ENCODE results near the gene SEMA3A. TPM values are rescaled to one million over a fixed set of nuclear protein-coding genes. Genes with fewer than 3 reads are reported as not detected.
A peak's percentile ranks its signal among the peaks of the same experiment; 100 is the strongest.
"Not testable (repeated sequence)": the region's sequence is repeated elsewhere in the genome, so short reads cannot be mapped to it uniquely, and the experiment has no call there.

Gene SEMA3A
- total RNA-seq, 2 donors from 2014 or later: 6.8 to 8.8 TPM

DNA sequence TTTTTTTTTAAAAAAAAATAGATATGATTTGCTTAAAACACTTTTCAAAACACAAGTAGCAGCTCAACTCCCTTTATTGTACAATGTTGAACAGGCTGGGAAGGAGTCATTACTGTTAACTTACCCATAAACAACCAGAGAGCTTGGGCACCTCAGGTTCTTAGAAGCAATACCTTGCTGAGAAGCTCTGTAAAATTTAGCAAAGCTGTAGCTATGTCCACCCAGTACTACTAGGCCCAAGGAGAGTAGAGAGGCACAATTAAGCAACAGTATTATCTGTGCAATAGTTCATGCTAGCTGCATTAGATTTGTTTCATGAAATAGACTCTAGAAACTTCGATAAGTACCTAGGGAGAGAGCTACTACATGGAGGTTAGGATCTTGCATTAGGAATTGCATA is 32.0 kb downstream of the SEMA3A start:
- no peak for DNase-seq
- intact Hi-C loops (cut with DNase I): no loop called here
- ATAC-seq: peak in 1 of 2 donors; percentile 34

DNA sequence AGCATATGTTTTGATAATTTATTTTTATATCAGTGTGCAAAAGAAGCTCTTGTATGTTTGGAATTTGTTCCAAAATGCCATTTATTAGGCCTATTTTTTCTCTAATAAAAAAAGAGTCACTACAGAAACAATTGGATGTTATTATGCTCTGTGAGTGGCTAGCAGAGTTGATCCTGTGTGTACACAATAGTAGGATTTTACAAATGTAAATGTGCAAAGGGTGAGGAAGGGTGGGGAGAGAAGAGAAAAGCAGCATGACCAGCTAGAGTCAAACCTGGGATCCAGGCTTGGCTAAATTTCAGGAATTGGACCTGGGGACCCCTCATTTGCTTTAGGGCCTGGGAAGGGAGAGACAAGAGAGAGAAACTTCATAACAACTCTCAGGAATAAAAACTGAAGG is 32.5 kb downstream of the SEMA3A start:
- no peak for DNase-seq
- ATAC-seq: no peak
- intact Hi-C loops (cut with DNase I): no loop called here

DNA sequence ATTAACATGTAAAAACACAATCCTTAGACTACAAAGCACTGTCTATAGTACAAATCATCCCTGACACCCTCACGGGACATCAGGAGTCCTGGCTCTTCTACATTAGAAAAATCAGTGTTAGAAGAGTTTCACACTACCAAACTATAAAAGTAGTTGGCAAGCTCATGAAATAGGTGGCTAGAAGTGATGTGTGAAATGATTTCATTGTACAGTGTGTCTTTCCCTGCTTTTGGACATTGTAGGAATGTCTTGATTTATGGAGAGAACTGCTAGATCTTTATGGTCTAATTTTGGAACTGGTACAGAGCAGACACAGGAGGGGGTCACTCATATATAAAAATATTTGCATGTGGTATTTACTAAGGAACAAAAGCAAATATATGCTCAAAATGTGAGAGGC is 33.2 kb downstream of the SEMA3A start:
- DNase-seq: no peak
- intact Hi-C loops (cut with DNase I): no loop called here

DNA sequence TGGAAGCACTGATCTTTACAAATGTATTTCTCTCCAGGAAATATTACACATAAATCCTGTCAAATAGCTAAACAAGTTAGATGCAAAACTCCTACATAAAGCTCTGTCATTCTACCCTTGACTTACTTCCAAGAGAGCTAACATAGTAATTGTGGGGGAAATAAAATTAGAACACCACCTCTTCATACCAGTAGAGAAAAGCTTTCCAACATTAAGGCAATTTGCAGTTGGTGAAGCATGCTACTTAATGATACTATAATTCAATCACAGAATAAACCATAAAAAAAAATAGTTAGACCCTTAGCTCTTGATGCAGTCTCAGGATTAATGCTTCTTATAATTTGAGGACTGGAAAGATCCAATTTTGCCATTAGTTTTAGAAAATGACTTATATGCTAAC is 35.2 kb downstream of the SEMA3A start:
- intact Hi-C loops (cut with DNase I): no loop called here
- DNase-seq: no peak
- ATAC-seq: no peak

More for the DNA sequence above, 33.2 kb downstream of the SEMA3A start:
- ATAC-seq: no peak

GRCh38 chr7:84157171-84157570 is 37.4 kb downstream of the SEMA3A start:
- intact Hi-C loops (cut with DNase I): no loop called here
- ATAC-seq: no peak
- DNase-seq: no peak

- intact Hi-C loops (cut with DNase I): no loop called here
- no peak for DNase-seq
- no peak for ATAC-seq
These were observed 39.4 kb downstream of the SEMA3A start for GRCh38 chr7:84154991-84155781.

DNA sequence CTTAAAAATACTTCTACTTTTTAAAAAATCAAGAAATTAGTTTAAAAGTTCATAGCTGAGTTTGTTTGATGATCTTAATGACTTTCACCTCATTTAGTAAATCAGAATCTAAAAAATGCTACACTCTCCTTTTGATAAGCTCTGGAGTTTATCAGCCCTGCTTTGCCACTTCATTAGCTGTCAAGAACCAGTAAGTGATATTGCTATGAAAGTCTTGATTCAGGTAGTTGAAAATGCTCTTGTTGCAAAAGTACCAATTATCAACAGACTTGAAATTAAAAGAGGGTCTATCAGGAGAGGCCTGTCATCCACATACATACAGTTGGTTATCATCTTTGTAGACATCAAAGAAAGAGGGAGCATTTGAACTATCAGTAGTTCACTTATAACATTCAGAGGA is 41.6 kb downstream of the SEMA3A start:
- ATAC-seq (no peak), DNase-seq (no peak)
- intact Hi-C loops (cut with DNase I): no loop called here

DNA sequence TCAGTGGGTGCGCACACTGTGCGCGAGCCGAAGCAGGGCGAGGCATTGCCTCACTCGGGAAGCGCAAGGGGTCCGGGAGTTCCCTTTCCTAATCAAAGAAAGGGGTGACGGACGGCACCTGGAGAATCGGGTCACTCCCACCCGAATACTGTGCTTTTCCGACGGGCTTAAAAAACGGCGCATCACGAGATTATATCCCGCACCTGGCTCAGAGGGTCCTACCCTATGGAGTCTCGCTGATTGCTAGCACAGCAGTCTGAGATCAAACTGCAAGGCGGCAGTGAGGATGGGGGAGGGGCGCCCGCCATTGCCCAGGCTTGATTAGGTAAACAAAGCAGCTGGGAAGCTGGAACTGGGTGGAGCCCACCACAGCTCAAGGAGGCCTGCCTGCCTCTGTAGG is 44.2 kb downstream of the SEMA3A start:
- DNase-seq; ATAC-seq; intact Hi-C loops (cut with DNase I): not testable (repeated sequence)

GRCh38 chr7:84149573-84149972 is 45.0 kb downstream of the SEMA3A start:
- DNase-seq (no peak), ATAC-seq (no peak)
- intact Hi-C loops (cut with DNase I): no loop called here

DNA sequence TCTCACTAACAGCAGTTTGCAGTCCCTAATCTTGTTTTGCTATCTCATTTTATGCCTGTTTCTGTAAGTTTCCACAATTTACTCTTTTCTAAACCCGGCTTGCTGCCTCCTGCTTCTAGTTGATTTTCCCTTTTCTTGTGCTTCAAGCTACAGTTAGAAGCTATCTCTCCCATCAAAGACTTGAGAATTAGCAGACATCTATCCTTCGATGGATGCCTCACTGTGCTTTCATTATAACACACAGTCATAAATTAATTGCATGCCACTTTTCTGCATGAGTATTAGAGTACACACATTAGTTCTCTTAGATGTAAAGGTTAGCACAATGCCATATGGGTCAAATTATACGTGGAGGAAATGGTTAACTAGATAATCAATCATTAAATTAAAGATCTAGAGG is 48.7 kb downstream of the SEMA3A start:
- intact Hi-C loops (cut with DNase I): no loop called here
- no peak for ATAC-seq

DNA sequence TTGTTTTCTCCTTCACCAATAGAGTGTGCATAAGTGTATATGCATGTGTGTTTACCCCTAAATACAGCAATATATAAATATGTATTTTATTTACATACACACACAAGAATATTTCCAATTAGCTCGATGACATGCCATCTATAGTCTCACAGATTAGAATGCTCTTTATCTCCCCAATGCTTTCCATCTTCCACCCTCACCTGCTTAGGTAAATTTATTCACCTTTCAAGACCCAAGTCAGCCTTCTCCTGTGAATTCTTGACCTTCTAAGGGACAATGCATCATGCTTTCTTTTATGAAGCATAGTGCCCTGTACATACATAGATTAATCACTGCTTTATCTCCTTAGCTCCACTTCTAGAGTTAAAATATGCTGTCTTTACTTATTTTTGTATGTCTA is 49.7 kb downstream of the SEMA3A start:
- ATAC-seq: no peak
- DNase-seq: no peak
- intact Hi-C loops (cut with DNase I): no loop called here

More for the DNA sequence above, 48.7 kb downstream of the SEMA3A start:
- no peak for DNase-seq

- DNase-seq: no peak
- intact Hi-C loops (cut with DNase I): no loop called here
- ATAC-seq: no peak
These were observed 50.1 kb downstream of the SEMA3A start for GRCh38 chr7:84144480-84144879.

GRCh38 chr7:84142726-84143125 is 51.9 kb downstream of the SEMA3A start:
- DNase-seq: no peak
- intact Hi-C loops (cut with DNase I): no loop called here
- no peak for ATAC-seq

DNA sequence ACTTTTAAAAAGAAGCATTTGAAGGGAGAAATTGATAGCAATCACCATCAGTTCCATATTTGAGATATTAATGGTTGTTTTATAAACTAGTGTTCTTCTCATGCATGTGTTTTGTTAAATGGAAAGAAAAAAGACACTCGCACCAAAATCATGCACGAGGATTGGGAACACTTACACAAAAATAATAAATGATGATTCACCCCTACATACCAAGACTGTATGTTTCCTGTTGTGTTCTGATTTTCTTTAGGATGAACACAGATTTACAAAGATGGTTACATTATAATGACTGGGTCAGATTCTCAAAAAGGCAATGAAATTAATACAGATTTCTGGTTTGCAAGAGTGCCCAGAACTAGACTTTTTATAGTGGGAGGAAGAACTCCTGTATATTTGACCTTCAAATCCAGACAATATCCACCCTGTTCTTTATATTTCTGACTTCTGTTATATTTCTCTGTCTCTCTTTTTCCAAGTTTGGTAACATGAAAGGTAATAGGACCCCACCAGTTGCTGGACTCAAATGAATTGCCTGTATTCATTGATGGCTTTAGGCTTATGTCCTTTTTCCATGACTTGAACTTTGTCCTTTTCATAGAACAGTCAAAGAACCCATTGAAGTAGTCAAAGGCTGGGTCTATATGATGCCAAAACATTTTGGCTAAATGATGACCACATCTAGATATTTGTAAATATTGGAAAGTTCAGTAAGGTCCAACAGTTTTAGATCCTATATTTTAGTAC is 54.4 kb downstream of the SEMA3A start:
- DNase-seq: no peak
- intact Hi-C loops (cut with DNase I): no loop called here
- ATAC-seq: no peak

DNA sequence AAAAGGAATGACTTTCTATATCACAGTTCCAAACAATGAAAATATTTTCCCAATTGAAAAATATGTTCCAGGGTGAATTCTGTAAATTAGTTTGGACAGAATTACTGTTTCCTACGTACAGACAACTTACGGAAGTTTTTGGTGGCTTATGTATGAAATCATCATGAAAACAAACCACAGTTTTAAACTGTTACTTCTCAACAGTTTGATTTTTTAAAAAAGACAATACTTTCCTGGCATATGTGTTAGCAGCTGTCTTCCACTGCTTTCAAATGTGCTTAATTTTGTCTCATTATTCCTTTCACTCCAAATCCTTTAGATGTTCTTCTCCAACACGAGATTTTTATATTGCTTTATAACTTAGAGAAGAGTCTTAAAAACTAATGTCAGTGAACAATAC is 56.2 kb downstream of the SEMA3A start:
- DNase-seq (no peak), ATAC-seq (no peak)
- intact Hi-C loops (cut with DNase I): no loop called here

GRCh38 chr7:84137812-84138211 is 56.8 kb downstream of the SEMA3A start:
- intact Hi-C loops (cut with DNase I): no loop called here
- DNase-seq: no peak
- ATAC-seq: no peak

- ATAC-seq: no peak
- DNase-seq: no peak
- intact Hi-C loops (cut with DNase I): no loop called here
These were observed 57.8 kb downstream of the SEMA3A start for GRCh38 chr7:84136809-84137208.

DNA sequence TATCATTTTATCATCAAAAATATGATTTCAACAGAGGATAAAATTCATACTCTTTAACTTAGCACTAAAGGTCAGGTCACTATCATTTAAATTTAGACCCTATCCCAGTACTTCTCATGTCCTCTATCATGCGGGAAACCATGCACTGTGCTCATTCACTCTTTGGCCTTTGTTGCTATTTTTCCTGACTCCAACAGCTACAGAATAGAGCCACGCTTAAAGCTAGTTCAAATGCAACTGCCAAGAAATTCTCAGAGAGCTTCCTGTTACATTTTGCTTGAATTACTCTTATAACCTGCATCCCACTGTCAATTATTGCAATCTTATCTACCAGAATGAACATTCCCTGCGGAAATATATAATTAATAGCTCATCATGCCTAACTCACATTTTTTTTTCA is 58.3 kb downstream of the SEMA3A start:
- DNase-seq (no peak), ATAC-seq (no peak)
- intact Hi-C loops (cut with DNase I): no loop called here

- ATAC-seq (no peak), DNase-seq (no peak)
- intact Hi-C loops (cut with DNase I): no loop called here
These were observed 60.4 kb downstream of the SEMA3A start for GRCh38 chr7:84134169-84134568.

DNA sequence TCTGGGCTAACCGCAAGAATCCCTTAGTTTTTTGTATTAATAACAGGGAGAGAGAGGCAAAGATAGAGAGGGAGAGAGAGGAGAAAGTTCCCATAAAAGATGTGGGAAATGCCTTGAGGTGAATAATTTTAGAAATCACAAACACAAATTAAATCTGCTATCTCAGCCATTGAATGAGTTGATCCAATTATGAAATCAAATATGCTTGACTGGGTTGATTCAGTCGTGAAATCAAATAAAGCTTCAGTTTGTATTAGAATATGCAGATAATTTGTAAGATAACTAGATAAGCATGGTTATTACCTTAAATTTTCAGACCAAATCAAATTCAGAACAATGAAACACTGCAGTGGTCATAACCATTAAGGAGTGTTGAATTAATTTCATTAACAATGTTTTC is 68.9 kb downstream of the SEMA3A start:
- intact Hi-C loops (cut with DNase I): no loop called here
- DNase-seq: no peak
- ATAC-seq: no peak
